OCI-LY3 (cell line): ENCODE results near the gene ARL6IP4.
A peak's percentile ranks its signal among the peaks of the same experiment; 100 is the strongest.

Source experiments
- CTCF ChIP-seq: fragments of 200-600, 300-600 bp; sonication (generic); IDR thresholded peaks from 2 replicates; pipeline ENCODE4 v1.5.1; 2014; ENCODE audit warnings: antibody characterized with exemption, low read length, low read depth
- EZH2phosphoT487 ChIP-seq: fragments of 200-600 bp; shearing (Covaris generic); IDR thresholded peaks from 2 replicates; pipeline ENCODE4 v1.6.1; 2018; ENCODE audit warnings: antibody characterized with exemption, mixed run types, low read depth

GRCh38 chr12:122981036-122981471 lies 573 bp downstream of the ARL6IP4 start:
- TF ChIP-seq CTCF (peak; percentile 18; the same call in 1 of the 2 replicates), EZH2phosphoT487 (no peak)
